ENCODE data around the gene TSPAN17. TPM values are rescaled to one million over a fixed set of nuclear protein-coding genes. Genes with fewer than 3 reads are reported as not detected.

Gene TSPAN17
- total RNA-seq, 1 donor from 2014 or later = 31.8 TPM

- Histone ChIP-seq H3K27ac (no peak overlapping the region), H3K9me3 (no peaks in the 10 kb centered on the region), H3K27me3 (peaks cover 70% of the 10 kb centered on the region), H3K4me1 (peaks cover 6% of the 10 kb centered on the region), H3K4me3 (no peak overlapping the region), H3K36me3 (no peaks in the 10 kb centered on the region)
- DNase-seq (no peak), ATAC-seq (no peak)
- intact Hi-C loops (cut with DNase I) = no loop called here
- no peak for TF ChIP-seq CTCF (IDR thresholded peaks at IDR 0.05)
Observed at GRCh38 chr5:176632745-176633144, 14.5 kb upstream of the TSPAN17 start.

GRCh38 chr5:176633598-176633997 is 13.7 kb upstream of the TSPAN17 start:
- peaks cover 61% of the 10 kb centered on the region for H3K27me3 ChIP-seq

GRCh38 chr5:176636426-176636825 is 10.9 kb upstream of the TSPAN17 start:
- no peak for DNase-seq
- no peak for ATAC-seq
- H3K36me3 ChIP-seq = no peaks in the 10 kb centered on the region

More at GRCh38 chr5:176633598-176633997, 13.7 kb upstream of the TSPAN17 start:
- Histone ChIP-seq H3K4me3 (no peak overlapping the region), H3K4me1 (peaks cover 6% of the 10 kb centered on the region), H3K36me3 (no peaks in the 10 kb centered on the region), H3K9me3 (no peaks in the 10 kb centered on the region), H3K27ac (no peak overlapping the region)
- DNase-seq (no peak), ATAC-seq (no peak)
- TF ChIP-seq CTCF (IDR thresholded peaks at IDR 0.05) = no peak
- intact Hi-C loops (cut with DNase I) = no loop called here

GRCh38 chr5:176637556-176637955 is 9.7 kb upstream of the TSPAN17 start:
- ATAC-seq = no peak
- no peak for TF ChIP-seq CTCF (IDR thresholded peaks at IDR 0.05)
- Histone ChIP-seq H3K27me3 (peaks cover 24% of the 10 kb centered on the region), H3K9me3 (no peaks in the 10 kb centered on the region), H3K36me3 (no peaks in the 10 kb centered on the region), H3K4me1 (no peaks in the 10 kb centered on the region), H3K4me3 (no peak overlapping the region), H3K27ac (no peak overlapping the region)
- intact Hi-C loops (cut with DNase I) = no loop called here
- no peak for DNase-seq

More at GRCh38 chr5:176636426-176636825, 10.9 kb upstream of the TSPAN17 start:
- intact Hi-C loops (cut with DNase I) = no loop called here
- H3K27me3 ChIP-seq = peaks cover 36% of the 10 kb centered on the region
- H3K4me1 ChIP-seq = no peaks in the 10 kb centered on the region
- no peak overlapping the region for H3K4me3 ChIP-seq
- no peaks in the 10 kb centered on the region for H3K9me3 ChIP-seq
- no peak overlapping the region for H3K27ac ChIP-seq
- TF ChIP-seq CTCF (IDR thresholded peaks at IDR 0.05) = no peak

- H3K9me3 ChIP-seq = no peaks in the 10 kb centered on the region
- H3K4me1 ChIP-seq = no peaks in the 10 kb centered on the region
- DNase-seq = no peak
- intact Hi-C loops (cut with DNase I) = no loop called here
- no peaks in the 10 kb centered on the region for H3K36me3 ChIP-seq
- peaks cover 15% of the 10 kb centered on the region for H3K27me3 ChIP-seq
- H3K4me3 ChIP-seq = no peak overlapping the region
- no peak for ATAC-seq
- TF ChIP-seq CTCF (IDR thresholded peaks at IDR 0.05) = no peak
- H3K27ac ChIP-seq = no peak overlapping the region
Observed at GRCh38 chr5:176638437-176638836, 8.8 kb upstream of the TSPAN17 start.

- Histone ChIP-seq H3K27me3 (peaks cover 14% of the 10 kb centered on the region), H3K4me1 (no peaks in the 10 kb centered on the region), H3K9me3 (no peaks in the 10 kb centered on the region), H3K27ac (no peak overlapping the region), H3K4me3 (no peak overlapping the region), H3K36me3 (no peaks in the 10 kb centered on the region)
- TF ChIP-seq CTCF (IDR thresholded peaks at IDR 0.05) = no peak
- DNase-seq = no peak
- no peak for ATAC-seq
- intact Hi-C loops (cut with DNase I) = no loop called here
Observed at GRCh38 chr5:176639208-176639607, 8.1 kb upstream of the TSPAN17 start.
